SK-N-SH treated with all-trans-retinoic acid at 6 μM for 48 hours (cell line): Measurements from ENCODE around the gene FBXO3.

Experiments
- ESRRG ChIP-seq: fragments of 250-450 bp; sonication (Bioruptor Pico); IDR thresholded peaks from 2 replicates; pipeline ENCODE4 v1.6.1; 2021; ENCODE audit warnings: mild to moderate bottlenecking
- OSR1 ChIP-seq: fragments of 250-450 bp; sonication (Bioruptor Pico); IDR thresholded peaks from 2 replicates; pipeline ENCODE4 v1.8.0; 2022; ENCODE audit warnings: moderate library complexity, mild to moderate bottlenecking, inconsistent platforms
- ZNF70 ChIP-seq: fragments of 450-650 bp; formaldehyde crosslinking; IDR thresholded peaks from 2 replicates; pipeline ENCODE4 v1.5.0; 2020; ENCODE audit warnings: mild to moderate bottlenecking, moderate library complexity

- TF ChIP-seq OSR1 (no peak), ZNF70 (no peak), ESRRG (CRISPR knock-in tag) (no peak)
Measured at GRCh38 chr11:33692013-33692504, 82.3 kb downstream of the FBXO3 start.
